ENCODE results near the gene FDXR.

The FDXR gene

GRCh38 chr17:74903034-74903433, 30.2 kb upstream of the FDXR start:
- Histone ChIP-seq H3K9me2 (replicated peaks; ENCODE audit: insufficient read depth, low read length) (no peaks in the 10 kb centered on the region), H3K36me3 (replicated peaks; ENCODE audit: insufficient read depth, low read length) (no peaks in the 10 kb centered on the region), H3K4me1 (ENCODE audit: low read length) (no peaks in the 10 kb centered on the region), H3K4me2 (ENCODE audit: low read depth, low read length) (no peak overlapping the region), H2AFZ (ENCODE audit: low read length) (no peak overlapping the region), H3K4me3 (ENCODE audit: low read length) (no peak overlapping the region), H3K9ac (ENCODE audit: low read length) (no peak overlapping the region), H3K9me3 (replicated peaks; ENCODE audit: insufficient read depth, low read length) (no peaks in the 10 kb centered on the region), H3K27ac (ENCODE audit: low read length) (no peak overlapping the region), H3K79me2 (ENCODE audit: low read length) (no peaks in the 10 kb centered on the region), H4K20me1 (ENCODE audit: insufficient read depth, low read length) (no peaks in the 10 kb centered on the region), H3K27me3 (replicated peaks; ENCODE audit: insufficient read depth, low read length) (peaks cover 69% of the 10 kb centered on the region), H3F3A (ENCODE audit: insufficient read depth, low read length) (no peaks in the 10 kb centered on the region)
- DNase-seq: no peak
- TF ChIP-seq EZH2phosphoT487 (IDR thresholded peaks at IDR 0.05; ENCODE audit: low read length) (no peak), EZH2 (optimal IDR thresholded peaks at IDR 0.05; ENCODE audit: low read depth, low read length) (no peak), CTCF (IDR thresholded peaks at IDR 0.05; ENCODE audit: low read length) (no peak)

GRCh38 chr17:74901353-74902135, 28.8 kb upstream of the FDXR start:
- DNase-seq: no peak

GRCh38 chr17:74900208-74900607, 27.4 kb upstream of the FDXR start:
- Histone ChIP-seq H3K79me2 (ENCODE audit: low read length) (no peaks in the 10 kb centered on the region), H3F3A (ENCODE audit: insufficient read depth, low read length) (no peaks in the 10 kb centered on the region), H3K4me2 (ENCODE audit: low read depth, low read length) (no peak overlapping the region), H3K4me3 (ENCODE audit: low read length) (no peak overlapping the region), H3K9ac (ENCODE audit: low read length) (no peak overlapping the region), H3K9me3 (replicated peaks; ENCODE audit: insufficient read depth, low read length) (no peaks in the 10 kb centered on the region), H4K20me1 (ENCODE audit: insufficient read depth, low read length) (no peaks in the 10 kb centered on the region), H3K4me1 (ENCODE audit: low read length) (no peaks in the 10 kb centered on the region), H3K27ac (ENCODE audit: low read length) (no peak overlapping the region), H3K27me3 (replicated peaks; ENCODE audit: insufficient read depth, low read length) (peaks cover 83% of the 10 kb centered on the region), H3K9me2 (replicated peaks; ENCODE audit: insufficient read depth, low read length) (no peaks in the 10 kb centered on the region), H2AFZ (ENCODE audit: low read length) (no peak overlapping the region), H3K36me3 (replicated peaks; ENCODE audit: insufficient read depth, low read length) (no peaks in the 10 kb centered on the region)
- TF ChIP-seq EZH2 (optimal IDR thresholded peaks at IDR 0.05; ENCODE audit: low read depth, low read length) (no peak), CTCF (IDR thresholded peaks at IDR 0.05; ENCODE audit: low read length) (no peak), EZH2phosphoT487 (IDR thresholded peaks at IDR 0.05; ENCODE audit: low read length) (no peak)
- DNase-seq: no peak

More at GRCh38 chr17:74901353-74902135, 28.8 kb upstream of the FDXR start:
- Histone ChIP-seq H2AFZ (ENCODE audit: low read length) (no peak overlapping the region), H3K9me2 (replicated peaks; ENCODE audit: insufficient read depth, low read length) (no peaks in the 10 kb centered on the region), H4K20me1 (ENCODE audit: insufficient read depth, low read length) (no peaks in the 10 kb centered on the region), H3K27me3 (replicated peaks; ENCODE audit: insufficient read depth, low read length) (peaks cover 79% of the 10 kb centered on the region), H3K36me3 (replicated peaks; ENCODE audit: insufficient read depth, low read length) (no peaks in the 10 kb centered on the region), H3K79me2 (ENCODE audit: low read length) (no peaks in the 10 kb centered on the region), H3K4me2 (ENCODE audit: low read depth, low read length) (no peak overlapping the region), H3K9ac (ENCODE audit: low read length) (no peak overlapping the region), H3K9me3 (replicated peaks; ENCODE audit: insufficient read depth, low read length) (no peaks in the 10 kb centered on the region), H3K4me3 (ENCODE audit: low read length) (no peak overlapping the region), H3K27ac (ENCODE audit: low read length) (no peak overlapping the region), H3K4me1 (ENCODE audit: low read length) (no peaks in the 10 kb centered on the region), H3F3A (ENCODE audit: insufficient read depth, low read length) (no peaks in the 10 kb centered on the region)
- TF ChIP-seq EZH2 (optimal IDR thresholded peaks at IDR 0.05; ENCODE audit: low read depth, low read length): no peak
- no peak for TF ChIP-seq CTCF (IDR thresholded peaks at IDR 0.05; ENCODE audit: low read length)
- TF ChIP-seq EZH2phosphoT487 (IDR thresholded peaks at IDR 0.05; ENCODE audit: low read length): no peak

Data from MM.1S (cell line).